Right atrium auricular region (tissue), 2 donors: ENCODE data around the gene PDE4D. TPM values are rescaled to one million over a fixed set of nuclear protein-coding genes. Genes with fewer than 3 reads are reported as not detected.
"Not testable (repeated sequence)": the region's sequence is repeated elsewhere in the genome, so short reads cannot be mapped to it uniquely, and the experiment has no call there.

ENCODE experiments used
- DNase-seq: peaks from one replicate; pipeline ENCODE4 v3.0.0-alpha.2; 2019; ENCODE audit warnings: low spot score
- H3K27ac ChIP-seq, 2 donors: fragments of 200-600 bp; sonication (generic); 1 replicate in 1 of 2; 2 replicates in 1 of 2; pipeline ENCODE4 v1.5.1; 2016 to 2019
- H3K27me3 ChIP-seq, 2 donors: fragments of 200-600 bp; sonication (generic); one replicate each; pipeline versions ENCODE4 v1.5.1 to v1.6.0; 2017 to 2019
- H3K36me3 ChIP-seq: fragments of 200-600 bp; sonication (generic); one replicate; pipeline ENCODE4 v1.5.1; 2016
- H3K4me1 ChIP-seq, 2 donors: fragments of 200-600 bp; sonication (generic); one replicate each; pipeline versions ENCODE4 v1.5.1 to v1.6.0; 2017 to 2019
- H3K4me3 ChIP-seq, 2 donors: fragments of 200-600 bp; sonication (generic); 1 replicate in 1 of 2; 2 replicates in 1 of 2; pipeline ENCODE4 v1.5.1; 2017 to 2019; ENCODE audit warnings: mild to moderate bottlenecking in 1 of 2, moderate library complexity in 1 of 2
- H3K9me3 ChIP-seq, 2 donors: fragments of 200-600 bp; sonication (generic); one replicate each; pipeline ENCODE4 v1.5.1; 2019
- CTCF ChIP-seq, 2 donors: fragments of 200-600 bp; sonication (generic); IDR thresholded peaks; one replicate each; pipeline ENCODE4 v1.5.1; 2019; ENCODE audit warnings: antibody characterized with exemption in 2 of 2
- total RNA-seq, 2 donors: library from RNA; depleted of rRNA; stranded (reverse); fragments of >200 nt; gene quantifications; one replicate each; pipeline ENCODE4 v1.1.0, GENCODE V29; 2016

The PDE4D gene
- total RNA-seq, 2 donors from 2014 or later: 43.3 to 44.0 TPM

GRCh38 chr5:59317774-59318205, 575.7 kb downstream of the PDE4D start:
- peaks cover 0 to 50% of the 10 kb centered on the region in 2 donors for H3K4me1 ChIP-seq

GRCh38 chr5:59317023-59317773, 576.3 kb downstream of the PDE4D start:
- Histone ChIP-seq H3K4me3 (no peak overlapping the region), H3K36me3 (no peaks in the 10 kb centered on the region), H3K4me1 (peaks cover 0 to 47% of the 10 kb centered on the region in 2 donors), H3K9me3 (no peaks in the 10 kb centered on the region), H3K27me3 (no peaks in the 10 kb centered on the region), H3K27ac (peak overlapping the region; percentile 50 to 74)
- DNase-seq: no peak
- TF ChIP-seq CTCF (IDR thresholded peaks at IDR 0.05): no peak

More at GRCh38 chr5:59317774-59318205, 575.7 kb downstream of the PDE4D start:
- no peak overlapping the region for H3K4me3 ChIP-seq
- H3K36me3 ChIP-seq: no peaks in the 10 kb centered on the region
- no peak for DNase-seq
- no peaks in the 10 kb centered on the region for H3K27me3 ChIP-seq
- TF ChIP-seq CTCF (IDR thresholded peaks at IDR 0.05): no peak
- H3K9me3 ChIP-seq: no peaks in the 10 kb centered on the region
- H3K27ac ChIP-seq: peak overlapping the region; percentile 50 to 74

- Histone ChIP-seq H3K4me3 (no peak overlapping the region), H3K36me3 (no peaks in the 10 kb centered on the region), H3K4me1 (peaks cover 0 to 20% of the 10 kb centered on the region in 2 donors), H3K27me3 (no peaks in the 10 kb centered on the region), H3K27ac (no peak overlapping the region), H3K9me3 (no peaks in the 10 kb centered on the region)
- no peak for DNase-seq
- no peak for TF ChIP-seq CTCF (IDR thresholded peaks at IDR 0.05)
Observed at GRCh38 chr5:59312223-59312622, 581.3 kb downstream of the PDE4D start.

GRCh38 chr5:59308685-59309084, 584.8 kb downstream of the PDE4D start:
- H3K4me1 ChIP-seq, H3K27ac ChIP-seq, H3K27me3 ChIP-seq, H3K9me3 ChIP-seq, H3K36me3 ChIP-seq, DNase-seq, H3K4me3 ChIP-seq: not testable (repeated sequence)

GRCh38 chr5:59303289-59303716, 590.2 kb downstream of the PDE4D start:
- H3K9me3 ChIP-seq, H3K27ac ChIP-seq, DNase-seq, H3K4me3 ChIP-seq, H3K27me3 ChIP-seq, H3K36me3 ChIP-seq, H3K4me1 ChIP-seq: not testable (repeated sequence)

GRCh38 chr5:59302509-59302908, 591.0 kb downstream of the PDE4D start:
- not testable (repeated sequence) for DNase-seq, H3K27ac ChIP-seq, H3K9me3 ChIP-seq, H3K4me1 ChIP-seq, H3K27me3 ChIP-seq, H3K4me3 ChIP-seq, H3K36me3 ChIP-seq

GRCh38 chr5:59301727-59302126, 591.8 kb downstream of the PDE4D start:
- Histone ChIP-seq H3K27me3 (no peaks in the 10 kb centered on the region), H3K4me3 (no peak overlapping the region)

More at GRCh38 chr5:59301727-59302126, 591.8 kb downstream of the PDE4D start:
- Histone ChIP-seq H3K27ac (no peak overlapping the region), H3K9me3 (no peaks in the 10 kb centered on the region), H3K4me1 (peaks cover 0 to 11% of the 10 kb centered on the region in 2 donors), H3K36me3 (no peaks in the 10 kb centered on the region)
- TF ChIP-seq CTCF (IDR thresholded peaks at IDR 0.05): no peak
- no peak for DNase-seq
